ENCODE data around the gene SLC25A22. TPM values are rescaled to one million over a fixed set of nuclear protein-coding genes. Genes with fewer than 3 reads are reported as not detected.

The SLC25A22 gene
- total RNA-seq, 1 donor from 2014 or later = 2.6 TPM

DNA sequence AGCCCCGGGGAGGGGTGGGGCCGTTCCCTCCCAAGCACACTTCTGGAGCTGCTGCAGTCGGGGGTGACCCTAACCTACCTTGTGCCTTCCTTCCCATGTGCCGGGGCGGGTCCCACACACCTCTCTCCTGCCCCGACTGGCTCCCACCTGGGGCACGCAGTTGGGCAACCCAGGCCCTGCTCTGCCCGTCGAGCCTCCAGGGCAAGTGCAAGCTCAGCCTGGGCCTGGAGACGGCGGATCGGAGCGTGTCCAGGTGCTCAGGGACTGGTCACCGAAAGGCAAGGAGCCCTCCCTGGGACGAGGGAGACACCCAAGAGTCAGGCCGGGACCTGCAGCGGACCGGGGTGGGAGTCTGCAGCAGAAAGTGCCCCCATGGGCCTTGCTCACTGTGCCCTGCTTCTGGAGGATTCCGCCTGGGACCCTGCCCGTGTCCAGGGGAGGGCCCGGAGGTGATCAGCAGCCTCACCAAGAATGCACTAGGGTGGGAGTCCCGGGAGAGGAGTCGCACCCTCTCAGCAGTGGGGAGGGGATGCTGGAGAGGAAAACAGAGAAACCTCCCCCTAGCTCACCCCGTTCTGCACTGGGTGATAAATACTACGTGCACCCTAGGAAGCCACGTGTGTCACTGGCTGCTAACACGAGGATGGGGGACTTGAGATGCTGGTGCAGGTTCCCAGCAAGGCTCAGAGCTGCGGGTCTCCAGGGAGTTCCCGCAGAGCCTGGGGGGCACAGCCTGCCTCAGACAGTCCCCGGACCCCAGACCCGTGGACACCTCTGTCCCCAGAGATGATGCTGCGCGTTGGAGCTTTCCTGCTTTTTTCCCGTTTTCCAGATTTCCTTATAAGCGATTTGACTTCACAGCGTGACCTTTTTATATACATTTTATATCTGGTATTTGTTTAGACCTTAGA lies 15.6 kb downstream of the SLC25A22 start:
- DNase-seq (ENCODE audit: missing footprints) (peak; percentile 6), ATAC-seq (no peak)
- intact Hi-C loops (cut with DNase I) = no loop called here

DNA sequence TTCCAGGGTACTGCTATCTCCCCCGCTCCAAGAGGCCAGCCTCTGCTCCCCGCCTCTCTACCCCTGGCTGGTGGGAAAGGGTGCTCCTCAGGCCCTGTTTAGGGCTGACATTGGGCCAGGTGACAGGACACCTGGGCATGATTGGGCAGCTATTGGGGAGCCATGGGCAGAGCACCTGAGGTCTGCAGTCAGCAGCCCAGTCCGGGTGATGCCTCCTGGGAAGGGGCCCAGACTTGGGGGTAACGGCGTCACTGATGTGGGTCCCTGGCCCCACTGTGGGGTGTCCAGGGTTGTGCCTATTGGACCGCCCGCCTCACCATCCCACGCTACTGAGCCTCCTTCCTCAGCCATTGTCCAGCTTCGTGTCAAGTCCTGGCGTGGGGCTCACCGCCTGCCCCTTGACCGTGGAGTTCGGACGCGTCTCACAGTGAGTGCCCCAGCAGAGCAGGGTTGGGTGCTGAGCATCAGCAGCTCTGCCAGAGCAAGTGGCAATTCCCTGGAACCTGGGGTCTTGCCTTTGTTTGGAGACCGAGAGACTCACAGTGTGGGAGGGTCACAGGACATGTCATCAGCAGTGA lies 18.0 kb downstream of the SLC25A22 start:
- DNase-seq (ENCODE audit: missing footprints) (peak; percentile 49), ATAC-seq (no peak)
- intact Hi-C loops (cut with DNase I) = no loop called here

DNA sequence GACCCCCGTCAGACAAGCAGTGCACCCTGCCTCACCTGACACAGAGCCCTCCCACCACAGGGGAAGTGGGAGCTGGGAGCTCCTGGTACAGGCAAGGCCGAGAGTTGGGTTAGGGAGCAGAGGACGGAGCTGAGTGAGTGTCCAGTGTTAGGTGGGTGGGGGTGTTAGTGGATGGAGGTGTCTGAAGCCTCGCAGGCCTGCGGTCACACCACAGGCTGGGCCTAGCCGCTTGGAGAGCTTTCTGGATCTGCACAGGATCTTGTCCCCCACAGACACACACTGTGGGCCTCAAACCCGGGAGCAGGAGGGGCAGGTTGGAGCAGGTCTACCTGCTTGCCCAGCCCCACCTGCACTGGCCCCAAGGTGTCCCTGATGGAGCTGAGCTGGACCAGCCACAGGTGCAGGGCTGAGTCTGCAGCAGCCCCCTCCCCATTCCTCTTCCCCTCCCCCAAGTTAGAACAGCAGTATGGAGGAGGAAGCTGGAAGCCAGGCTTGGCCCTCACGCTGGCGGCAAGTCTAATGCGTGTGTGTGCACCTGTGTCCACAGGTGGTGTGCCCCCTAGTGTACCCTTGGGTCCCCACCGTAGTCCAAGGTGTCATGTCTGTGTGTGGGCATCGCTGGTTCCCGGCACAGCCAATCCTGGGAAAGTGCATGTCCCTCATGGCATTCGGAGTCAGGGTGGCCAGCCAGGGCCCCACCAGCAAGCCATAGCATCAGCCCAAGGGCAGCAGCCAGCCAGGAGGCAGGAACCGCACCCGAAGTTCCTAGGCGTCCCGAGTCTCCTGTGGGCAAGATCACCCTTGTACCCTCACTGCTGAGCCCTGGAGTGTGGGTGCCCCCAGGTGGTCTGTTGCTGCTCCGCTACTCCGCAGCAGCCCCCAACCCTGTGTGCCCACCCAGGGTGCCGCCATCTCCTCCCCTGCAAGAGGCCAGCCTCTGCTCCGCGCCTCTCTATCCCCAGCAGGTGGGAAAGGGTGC lies 18.8 kb downstream of the SLC25A22 start:
- intact Hi-C loops (cut with DNase I) = no loop called here
- ATAC-seq = no peak
- peak; percentile 45 for DNase-seq (ENCODE audit: missing footprints)

DNA sequence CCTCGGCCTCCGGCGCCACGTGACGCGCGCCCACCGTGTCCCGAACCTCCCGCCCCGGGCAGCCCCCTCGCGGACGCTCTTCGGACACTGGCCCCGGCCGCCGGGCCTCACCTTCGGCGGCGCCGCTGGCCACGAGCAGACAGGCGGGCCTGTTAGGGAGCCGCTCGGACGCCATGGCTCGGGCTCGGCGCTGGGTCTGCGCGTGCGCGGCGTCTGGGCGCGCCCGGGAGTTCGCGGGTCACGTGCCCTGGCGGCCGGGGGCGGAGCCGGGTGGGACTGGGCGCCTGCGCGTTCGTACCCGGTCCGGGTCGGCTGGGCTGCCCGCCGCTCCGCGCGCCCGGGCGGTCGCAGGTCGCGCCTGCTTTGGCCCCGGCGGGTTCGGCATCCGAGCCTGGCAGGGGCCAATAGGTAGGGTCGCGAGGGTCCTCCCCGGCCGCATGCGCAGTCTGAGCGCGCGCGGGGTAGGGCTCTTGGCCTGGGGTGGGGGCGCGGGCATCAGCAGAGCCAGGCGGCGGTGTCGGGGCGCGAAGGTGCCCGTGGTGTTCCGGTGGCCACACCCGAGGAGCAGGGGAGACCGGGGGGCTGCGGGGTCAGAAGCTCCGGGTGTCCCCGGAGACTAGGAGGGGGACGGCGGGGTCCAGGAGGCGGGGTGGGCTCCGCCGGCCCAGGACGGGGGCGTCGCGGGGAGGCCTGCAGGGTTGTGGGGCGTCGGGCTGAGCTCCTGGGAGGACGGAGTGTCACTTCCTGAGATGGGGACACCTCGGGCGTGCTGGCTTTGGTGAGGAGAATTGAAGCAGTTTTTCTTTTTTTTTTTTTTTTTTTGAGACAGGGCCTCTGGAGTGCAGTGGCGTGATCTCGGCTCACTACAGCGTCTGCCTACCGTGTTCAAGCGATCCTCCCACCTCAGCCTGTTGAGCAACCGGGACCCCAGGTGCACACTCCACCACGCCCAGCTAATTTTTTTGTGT lies 20.5 kb downstream of the SLC25A22 start, which contains the start of gene GATD1:
Gene GATD1, minus strand, starts transcription at position 200 of the 968 bp plus-strand sequence. Its CDS starts 25 bp downstream, at position 175.
- peak; percentile 94 for ATAC-seq
- DNase-seq (ENCODE audit: missing footprints) = peak; percentile 96
- intact Hi-C loops (cut with DNase I) = no loop called here

DNA sequence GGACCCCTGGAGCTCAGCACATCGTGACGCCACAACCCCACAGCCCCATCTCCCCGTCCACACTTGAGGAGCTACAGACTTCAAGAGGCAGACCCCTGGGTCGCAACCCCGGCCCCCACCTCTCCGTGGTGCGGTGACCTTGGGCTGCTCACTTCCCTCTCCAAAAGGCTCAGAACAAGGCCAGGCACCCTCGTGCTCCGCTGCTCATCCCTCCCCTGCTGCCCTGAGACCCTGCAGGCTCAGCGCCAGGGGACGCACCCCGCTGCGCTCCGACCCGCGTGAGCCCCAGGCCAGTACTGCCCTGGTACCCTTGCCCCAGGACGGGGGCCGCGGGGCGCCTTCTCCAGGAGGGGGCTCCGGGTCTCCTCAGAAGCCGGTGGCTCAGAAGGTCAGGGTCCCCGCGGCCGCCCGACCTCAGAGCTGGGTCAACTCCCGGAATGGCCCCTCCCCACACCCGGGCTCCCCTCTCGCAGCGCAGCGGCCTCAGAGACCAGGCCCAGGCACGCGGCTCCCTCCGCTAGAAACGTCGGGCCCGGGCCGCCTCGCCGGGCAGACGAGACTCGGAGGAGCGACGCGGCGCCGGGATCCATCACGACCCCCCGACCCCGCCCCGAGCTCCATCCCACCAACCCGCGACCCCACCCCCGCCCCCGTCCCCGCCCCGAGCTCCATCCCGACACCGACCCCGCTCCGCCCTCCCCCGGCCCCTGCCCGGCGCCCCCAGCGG lies 21.4 kb downstream of the SLC25A22 start:
- intact Hi-C loops (cut with DNase I) = no loop called here
- DNase-seq (ENCODE audit: missing footprints) = no peak
- ATAC-seq = peak; percentile 18

DNA sequence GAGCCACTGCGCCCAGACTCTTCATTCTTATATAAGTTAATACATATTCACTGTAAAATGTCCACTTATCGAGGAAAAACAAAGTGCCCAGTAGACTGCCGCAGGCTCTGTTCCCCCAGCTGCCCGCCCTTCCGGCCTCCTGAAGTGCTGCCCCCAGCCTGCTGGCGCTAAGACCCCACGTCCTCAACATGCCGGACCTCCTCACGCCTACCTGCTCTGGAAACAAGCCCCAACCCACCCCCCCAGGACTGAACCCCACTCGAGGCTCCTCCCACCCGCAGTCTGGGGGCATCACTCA lies 21.9 kb downstream of the SLC25A22 start:
- no peak for ATAC-seq
- intact Hi-C loops (cut with DNase I) = no loop called here
- DNase-seq (ENCODE audit: missing footprints) = no peak

DNA sequence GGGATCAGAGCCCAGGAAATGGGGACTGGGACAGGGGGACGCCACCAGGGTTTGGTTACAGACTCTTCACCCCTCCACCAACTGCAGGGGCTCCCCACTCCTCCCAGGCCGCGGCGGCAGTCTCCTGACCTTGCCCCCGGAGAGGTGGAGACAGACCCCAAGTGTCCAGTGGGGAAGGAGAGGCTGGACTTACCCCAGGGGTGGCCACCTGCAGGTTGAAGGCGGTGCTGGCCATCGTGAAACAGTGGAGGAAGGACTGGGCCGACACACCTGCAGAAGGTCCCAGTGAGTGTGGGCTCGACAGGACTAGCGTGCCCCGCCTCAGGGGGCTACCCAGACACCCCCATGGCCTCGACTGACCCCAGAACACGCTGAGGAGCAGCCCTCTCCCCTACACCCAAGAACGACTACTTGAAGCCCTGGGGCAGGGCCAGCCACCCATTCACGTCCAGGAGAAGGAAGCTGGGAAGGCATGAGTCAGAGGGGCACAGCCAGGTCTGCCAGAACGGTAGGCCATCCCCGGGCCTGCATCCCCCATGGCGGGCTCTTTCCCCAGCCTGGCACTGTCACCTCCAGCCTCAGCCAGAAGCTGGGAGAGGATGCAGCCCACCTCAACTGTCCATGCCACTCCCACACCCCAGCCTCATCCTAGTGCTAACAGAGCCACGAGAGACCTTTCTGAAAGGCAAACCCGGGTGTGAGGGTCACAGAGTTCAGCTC lies 23.0 kb downstream of the SLC25A22 start:
- intact Hi-C loops (cut with DNase I) = no loop called here
- ATAC-seq (no peak), DNase-seq (ENCODE audit: missing footprints) (no peak)

DNA sequence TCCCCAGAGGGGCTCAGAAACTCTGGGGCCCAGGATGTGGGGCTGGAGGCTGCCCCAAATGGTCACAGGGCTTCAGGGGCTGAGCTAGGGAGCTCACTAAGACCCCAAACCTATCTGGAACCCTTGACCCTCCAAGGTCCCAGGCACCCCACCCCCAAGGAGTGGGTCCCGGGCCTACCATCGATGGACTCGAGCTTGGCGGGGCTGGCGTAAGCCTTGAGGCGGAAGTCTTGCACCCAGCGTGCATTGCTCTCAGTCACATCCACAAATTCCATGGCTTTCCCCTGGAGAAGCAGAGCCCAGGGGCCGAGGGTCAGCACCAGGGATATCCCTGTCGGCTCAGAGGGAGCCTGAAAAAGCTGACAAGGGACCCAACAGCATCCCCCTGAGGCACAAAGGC lies 24.3 kb downstream of the SLC25A22 start:
- no peak for ATAC-seq
- intact Hi-C loops (cut with DNase I) = no loop called here
- DNase-seq (ENCODE audit: missing footprints) = no peak

DNA sequence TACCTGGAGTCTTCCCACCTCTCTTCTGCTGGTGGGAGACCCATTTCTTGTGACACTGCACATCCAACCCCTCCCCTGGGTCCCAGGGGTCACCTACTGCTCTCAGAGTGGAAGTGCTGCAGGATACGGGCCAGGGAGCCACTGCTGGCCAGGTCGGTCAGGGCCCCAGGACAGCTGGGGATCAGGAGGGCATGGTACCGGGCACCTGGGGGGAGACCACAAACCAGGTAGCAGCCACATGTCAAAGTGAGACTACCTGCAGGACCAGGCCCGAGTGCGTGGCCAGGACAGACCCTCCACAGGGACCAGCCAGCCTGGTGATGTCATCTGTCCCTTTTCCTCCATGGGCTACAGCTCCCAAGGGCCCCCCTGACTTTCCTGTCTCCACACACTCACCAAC lies 24.7 kb downstream of the SLC25A22 start:
- DNase-seq (ENCODE audit: missing footprints) (no peak), ATAC-seq (no peak)
- intact Hi-C loops (cut with DNase I) = no loop called here

DNA sequence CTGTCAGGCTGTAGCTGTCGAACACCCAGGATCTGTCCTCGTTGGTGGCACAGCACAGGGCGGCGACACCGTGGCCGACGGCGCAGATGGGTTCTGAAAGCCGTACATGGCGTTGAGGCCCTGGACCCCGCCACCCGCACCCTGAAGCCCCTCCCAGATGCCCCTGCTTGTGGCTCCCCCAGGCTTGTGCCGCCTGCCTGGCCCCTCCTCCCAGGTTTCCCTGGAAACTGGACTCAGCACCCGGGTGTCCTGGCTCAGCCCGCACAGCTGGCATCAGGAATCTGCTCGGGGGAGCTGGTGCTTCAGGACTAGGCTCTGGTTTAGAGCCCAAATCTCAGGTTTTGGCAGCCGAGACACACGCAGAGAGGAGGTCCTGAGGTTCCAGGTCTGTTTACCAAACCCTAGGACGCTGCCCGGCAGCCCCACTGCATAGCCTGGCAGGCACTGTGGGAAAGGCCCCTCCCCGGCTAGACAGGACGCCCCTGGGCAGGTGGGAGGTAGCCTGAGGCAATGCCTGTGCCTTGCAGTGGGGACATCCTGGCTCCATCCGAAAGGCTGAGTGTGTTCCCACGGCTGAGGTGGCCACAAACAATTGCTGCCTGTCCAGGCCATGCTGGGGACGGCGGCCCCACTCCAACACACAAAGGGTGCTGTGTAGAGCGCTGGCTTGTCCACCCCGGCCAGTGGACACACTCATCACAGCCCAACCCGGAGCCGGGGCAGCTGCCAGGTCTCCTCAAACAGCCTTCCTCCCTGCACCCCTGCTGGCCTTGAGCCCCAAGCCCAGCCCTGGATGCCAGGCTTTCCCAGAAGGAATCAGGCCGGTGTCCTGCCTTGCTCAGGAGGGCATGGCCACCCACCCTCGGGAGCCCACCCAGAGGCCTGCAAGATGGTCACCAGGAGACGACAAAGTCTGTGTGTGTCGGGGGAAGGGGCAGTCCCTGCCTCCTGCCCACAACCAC lies 25.4 kb downstream of the SLC25A22 start:
- ATAC-seq (no peak), DNase-seq (ENCODE audit: missing footprints) (no peak)
- intact Hi-C loops (cut with DNase I) = no loop called here

DNA sequence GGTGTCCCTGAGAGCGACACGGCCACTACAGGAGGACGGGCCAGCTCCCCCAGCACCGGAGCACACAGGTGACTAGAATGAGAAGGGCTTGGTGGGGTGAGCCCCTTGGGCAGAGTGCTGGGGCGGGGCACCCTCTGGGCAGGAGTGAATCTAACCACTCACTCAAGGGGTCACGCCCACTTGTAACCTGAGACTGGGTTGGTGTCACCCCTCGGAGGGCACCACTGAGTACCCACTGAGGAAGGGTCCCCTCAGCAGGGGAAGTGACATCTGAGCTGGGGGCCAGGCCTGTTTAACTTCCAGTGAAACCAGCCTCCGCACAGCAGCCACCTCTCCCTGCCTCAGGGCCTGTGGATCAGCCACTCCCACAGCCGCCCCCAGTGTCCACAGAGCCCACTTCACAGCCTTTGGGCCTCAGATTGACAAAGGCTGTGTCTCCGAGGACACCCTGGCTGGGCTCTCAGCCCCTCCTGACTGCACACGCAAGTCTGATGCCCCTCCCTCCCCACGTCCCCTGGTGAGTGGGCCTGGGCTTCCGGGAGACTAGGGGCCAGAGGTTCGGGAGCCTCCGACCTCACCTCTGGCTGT lies 26.4 kb downstream of the SLC25A22 start:
- DNase-seq (ENCODE audit: missing footprints) = no peak
- no peak for ATAC-seq

DNA sequence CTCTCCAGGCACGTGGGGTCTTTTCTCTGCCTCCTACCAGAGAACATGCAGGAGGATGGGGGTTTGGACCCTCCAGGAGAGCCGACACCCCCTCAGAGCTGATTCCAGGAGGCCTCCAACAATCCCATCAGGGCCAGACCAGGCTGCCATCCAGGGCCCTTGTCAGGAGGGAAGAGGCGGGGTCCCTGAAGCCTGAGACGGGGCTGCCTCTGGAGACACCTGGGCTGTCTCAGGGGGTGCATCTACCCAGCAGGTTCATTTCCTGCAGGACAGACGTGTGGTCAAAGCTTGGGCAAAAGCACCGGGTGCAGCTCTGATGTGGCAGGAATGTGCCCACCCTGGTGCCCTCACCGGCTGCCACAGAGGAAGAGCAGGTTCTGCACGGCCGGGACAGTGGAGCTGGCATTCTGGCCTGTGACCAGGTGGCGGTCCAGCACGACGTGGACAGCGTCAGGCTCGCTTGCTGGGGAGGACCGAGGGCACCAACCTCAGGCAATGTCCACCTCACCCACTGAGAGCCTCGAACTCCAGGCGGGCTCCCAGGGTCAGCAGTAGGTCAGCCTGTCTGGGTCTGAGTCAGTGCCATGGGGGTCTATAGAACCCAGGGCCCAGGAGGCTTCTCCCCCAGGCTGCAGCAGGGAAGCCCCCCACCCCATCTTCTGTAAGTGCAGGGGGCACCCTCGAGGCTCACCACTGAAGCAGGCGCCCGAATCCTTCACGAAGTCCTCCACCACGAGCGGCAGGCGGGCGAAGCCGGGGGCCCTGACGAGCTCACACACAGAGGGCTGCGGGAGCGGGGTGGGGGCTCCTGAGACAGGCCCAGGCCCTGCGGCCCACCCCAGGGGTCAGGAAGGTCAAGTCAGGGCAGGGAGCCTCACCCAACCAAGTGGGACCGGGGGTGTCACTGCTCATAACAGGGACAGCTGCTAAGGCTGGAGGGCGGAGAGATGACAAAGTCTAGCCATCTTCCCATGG lies 27.2 kb downstream of the SLC25A22 start:
- ATAC-seq = no peak
- DNase-seq (ENCODE audit: missing footprints) = no peak
- intact Hi-C loops (cut with DNase I) = no loop called here

More for the DNA sequence above, 26.4 kb downstream of the SLC25A22 start:
- intact Hi-C loops (cut with DNase I) = no loop called here

DNA sequence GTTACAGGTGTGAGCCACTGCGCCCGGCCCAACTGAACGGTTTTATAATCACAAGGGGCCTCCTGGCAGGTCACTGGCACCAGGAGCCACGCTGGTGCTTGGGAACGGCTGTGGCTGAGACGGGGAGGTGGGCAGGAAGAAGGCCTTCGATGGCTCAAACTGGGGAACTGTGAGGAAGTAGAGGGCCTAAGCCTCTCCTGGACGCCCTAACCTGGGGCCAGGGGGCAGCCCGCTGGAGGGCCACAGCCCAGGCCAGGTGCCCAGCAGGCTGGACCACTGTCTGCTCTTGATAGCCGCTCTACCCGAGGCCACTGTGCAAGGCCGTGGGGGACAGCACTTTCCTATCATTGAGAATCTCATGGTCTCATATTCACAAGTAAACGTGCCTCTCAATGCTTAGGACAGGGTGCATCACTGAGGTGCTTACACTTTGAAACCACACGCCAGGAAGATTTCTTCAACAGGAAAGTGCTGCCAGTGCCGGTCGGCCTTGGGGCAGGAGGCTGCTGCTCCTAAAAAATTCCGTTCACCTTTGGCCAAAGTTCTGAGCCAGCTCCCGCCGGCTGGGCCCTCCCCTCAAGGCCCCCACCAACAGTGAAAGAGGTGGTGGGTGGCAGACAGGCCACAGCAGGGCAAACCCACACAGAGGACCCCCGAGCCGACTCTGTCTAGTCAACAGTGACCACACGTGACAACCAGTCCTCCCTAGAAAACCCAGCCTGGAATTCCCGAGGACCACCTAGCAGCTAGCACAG lies 28.0 kb downstream of the SLC25A22 start:
- DNase-seq (ENCODE audit: missing footprints) = no peak
- intact Hi-C loops (cut with DNase I) = no loop called here
- ATAC-seq = no peak

DNA sequence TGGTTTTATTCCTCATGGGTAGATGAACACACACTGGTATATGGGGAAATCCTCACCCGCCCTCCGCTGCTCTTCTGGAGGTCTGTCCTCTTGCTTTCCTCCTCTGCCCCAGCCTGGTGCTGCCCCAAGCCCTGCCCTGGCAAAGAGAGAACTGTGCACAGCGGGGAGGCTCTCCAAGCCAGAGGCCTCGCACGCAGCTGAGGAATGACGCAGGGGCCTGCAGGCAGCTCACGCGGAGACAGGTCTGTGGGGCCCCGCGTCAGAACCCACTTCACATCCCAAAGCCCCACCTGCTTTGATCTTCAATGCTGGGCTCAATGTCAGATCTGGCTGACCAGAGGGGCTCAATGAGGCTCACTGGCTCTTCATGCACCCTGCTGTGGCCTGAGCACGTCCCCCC lies 30.8 kb downstream of the SLC25A22 start:
- ATAC-seq (no peak), DNase-seq (ENCODE audit: missing footprints) (no peak)

More for the DNA sequence above, 30.8 kb downstream of the SLC25A22 start:
- intact Hi-C loops (cut with DNase I) = no loop called here
